Thyroid gland (tissue), 4 donors: ENCODE results near the gene NGEF. TPM values are rescaled to one million over a fixed set of nuclear protein-coding genes. Genes with fewer than 3 reads are reported as not detected.

ENCODE experiments used
- DNase-seq, 2 donors: peaks; one replicate each; pipeline ENCODE4 v3.0.0-alpha.2; 2019
- H3K27ac ChIP-seq, 3 donors: fragments of 200-600 bp; sonication (generic); 1 replicate in 2 of 3; 2 replicates in 1 of 3; pipeline ENCODE4 v1.5.1; 2016 to 2019; ENCODE audit warnings: mild to moderate bottlenecking in 1 of 3, moderate library complexity in 1 of 3
- H3K27me3 ChIP-seq: fragments of 200-600 bp; sonication (generic); one replicate; pipeline ENCODE4 v1.5.1; 2019
- H3K36me3 ChIP-seq, 2 donors: fragments of 200-600 bp; sonication (generic); one replicate each; pipeline ENCODE4 v1.5.1; 2016 to 2019
- H3K4me1 ChIP-seq, 2 donors: fragments of 200-600 bp; sonication (generic); one replicate each; pipeline ENCODE4 v1.5.1; 2017 to 2019
- H3K4me3 ChIP-seq, 3 donors: fragments of 200-600 bp; sonication (generic); replicated peaks in 1 of 3; 1 replicate in 2 of 3; 2 replicates in 1 of 3; pipeline ENCODE4 v1.5.1; 2016; ENCODE audit warnings: mild to moderate bottlenecking in 1 of 3
- H3K9me3 ChIP-seq: fragments of 200-600 bp; sonication (generic); one replicate; pipeline ENCODE4 v1.5.1; 2017
- CTCF ChIP-seq, 6 experiments: fragments of 200-600 bp in 3 of 6; fragments of 450-650 bp in 3 of 6; sonication (generic) in 3 of 6; IDR thresholded peaks; one replicate each; pipeline ENCODE4 v1.5.1; 2016 to 2019; ENCODE audit warnings: antibody characterized with exemption in 6 of 6, mild to moderate bottlenecking in 2 of 6, inconsistent platforms in 1 of 6, moderate library complexity in 1 of 6
- POLR2A ChIP-seq, 2 donors: fragments of 450-650 bp; IDR thresholded peaks; one replicate each; pipeline ENCODE4 v1.6.1; 2017; ENCODE audit warnings: antibody characterized with exemption in 2 of 2, mild to moderate bottlenecking in 2 of 2, moderate library complexity in 1 of 2
- WGBS, 2 donors: methylation state at CpG; one replicate each; pipeline ENCODE4 v1.1.5; 2017; 5-methylcytosine and 5-hydroxymethylcytosine counted together
- intact Hi-C: fragments of 100-400 bp; cut with DNase I; formaldehyde crosslinking; loops from one replicate; pipeline ENCODE4 v1.15.1; 2023
- total RNA-seq, 4 donors: library from RNA; depleted of rRNA; stranded (reverse); fragments of >200 nt; gene quantifications; one replicate each; pipeline ENCODE4 v1.2.3, GENCODE V29; 2016

The NGEF gene
- total RNA-seq, 4 donors from 2014 or later, result 0.11 to 2.1 TPM; not detected in 2

GRCh38 chr2:232897598-232898408 lies 115.3 kb downstream of the NGEF start:
- 89 to 93% methylated on average over 22 to 24 of the region's 24 CpGs for WGBS, 2 donors
- Histone ChIP-seq H3K27ac (no peak overlapping the region), H3K36me3 (no peaks in the 10 kb centered on the region), H3K27me3 (no peaks in the 10 kb centered on the region), H3K4me1 (no peaks in the 10 kb centered on the region), H3K4me3 (no peak overlapping the region), H3K9me3 (no peaks in the 10 kb centered on the region)
- TF ChIP-seq POLR2A (IDR thresholded peaks at IDR 0.05), result no peak
- no peak for TF ChIP-seq CTCF (IDR thresholded peaks at IDR 0.05)
- DNase-seq, result no peak
- intact Hi-C loops, result no loop called here

GRCh38 chr2:232896720-232897597 lies 116.1 kb downstream of the NGEF start:
- no peaks in the 10 kb centered on the region for H3K4me1 ChIP-seq
- no peak for TF ChIP-seq POLR2A (IDR thresholded peaks at IDR 0.05)
- TF ChIP-seq CTCF (IDR thresholded peaks at IDR 0.05), result no peak
- WGBS, 2 donors, result 87% methylated on average over 9 of the region's 9 CpGs
- H3K27ac ChIP-seq, result no peak overlapping the region
- intact Hi-C loops, result no loop called here
- no peaks in the 10 kb centered on the region for H3K9me3 ChIP-seq
- no peaks in the 10 kb centered on the region for H3K27me3 ChIP-seq
- H3K4me3 ChIP-seq, result no peak overlapping the region
- DNase-seq, result no peak
- H3K36me3 ChIP-seq, result no peaks in the 10 kb centered on the region

GRCh38 chr2:232896111-232896510 lies 116.9 kb downstream of the NGEF start:
- H3K27me3 ChIP-seq, result no peaks in the 10 kb centered on the region
- intact Hi-C loops, result no loop called here

GRCh38 chr2:232894746-232895145 lies 118.3 kb downstream of the NGEF start:
- no peak for TF ChIP-seq POLR2A (IDR thresholded peaks at IDR 0.05)
- TF ChIP-seq CTCF (IDR thresholded peaks at IDR 0.05), result no peak
- Histone ChIP-seq H3K36me3 (no peaks in the 10 kb centered on the region), H3K9me3 (no peaks in the 10 kb centered on the region), H3K27ac (no peak overlapping the region), H3K4me3 (no peak overlapping the region), H3K4me1 (peaks cover 3 to 4% of the 10 kb centered on the region in 2 donors), H3K27me3 (no peaks in the 10 kb centered on the region)
- WGBS, 2 donors, result 85 to 90% methylated on average over 14 to 19 of the region's 19 CpGs
- intact Hi-C loops, result no loop called here
- DNase-seq, result no peak

More at GRCh38 chr2:232896111-232896510, 116.9 kb downstream of the NGEF start:
- Histone ChIP-seq H3K27ac (no peak overlapping the region), H3K4me1 (peaks cover 0 to 2% of the 10 kb centered on the region in 2 donors), H3K4me3 (no peak overlapping the region), H3K9me3 (no peaks in the 10 kb centered on the region), H3K36me3 (no peaks in the 10 kb centered on the region)
- no peak for DNase-seq
- no peak for TF ChIP-seq CTCF (IDR thresholded peaks at IDR 0.05)
- no peak for TF ChIP-seq POLR2A (IDR thresholded peaks at IDR 0.05)

- no peak for DNase-seq
- TF ChIP-seq POLR2A (IDR thresholded peaks at IDR 0.05) (no peak), CTCF (IDR thresholded peaks at IDR 0.05) (no peak)
- H3K4me1 ChIP-seq, result peaks cover 3 to 4% of the 10 kb centered on the region in 2 donors
Observed at GRCh38 chr2:232894251-232894650, 118.8 kb downstream of the NGEF start.

More at GRCh38 chr2:232894251-232894650, 118.8 kb downstream of the NGEF start:
- no peak overlapping the region for H3K27ac ChIP-seq
- H3K4me3 ChIP-seq, result no peak overlapping the region
- no peaks in the 10 kb centered on the region for H3K36me3 ChIP-seq
- H3K27me3 ChIP-seq, result no peaks in the 10 kb centered on the region
- H3K9me3 ChIP-seq, result no peaks in the 10 kb centered on the region
- 81 to 92% methylated on average over 9 of the region's 9 CpGs for WGBS, 2 donors
- intact Hi-C loops, result no loop called here
